ENCODE results near the gene PRKD3. TPM values are rescaled to one million over a fixed set of nuclear protein-coding genes. Genes with fewer than 3 reads are reported as not detected.
A peak's percentile ranks its signal among the peaks of the same experiment; 100 is the strongest.

Gene PRKD3
- total and polyA plus RNA-seq, 2 of the 13 experiments (the other 11 are each of a cell fraction or from before 2014, with no cell fraction given), result 11.6 to 38.4 TPM

GRCh38 chr2:37324786-37325624 lies at the start of gene PRKD3 (continued):
- no peak for TF ChIP-seq ONECUT2 (CRISPR knock-in tag; IDR thresholded peaks at IDR 0.05)
- no peak for TF ChIP-seq AHDC1 (CRISPR knock-in tag; IDR thresholded peaks at IDR 0.05; ENCODE audit: borderline replicate concordance)
- 0 out of 2 replicates have a peak, but pooled peaks have one; percentile 68 for TF ChIP-seq ZNF33B (CRISPR knock-in tag; IDR thresholded peaks at IDR 0.05)
- no peak for TF ChIP-seq ZNF256 (CRISPR knock-in tag; conservative IDR thresholded peaks at IDR 0.05)
- no peak for TF ChIP-seq DRAP1 (CRISPR knock-in tag; IDR thresholded peaks at IDR 0.05)
- TF ChIP-seq CREB3 (CRISPR knock-in tag; IDR thresholded peaks at IDR 0.05), result 0 out of 2 replicates have a peak, but pooled peaks have one; percentile 46
- TF ChIP-seq KLF12 (CRISPR knock-in tag; IDR thresholded peaks at IDR 0.05; ENCODE audit: borderline replicate concordance), result 0 out of 2 replicates have a peak, but pooled peaks have one; percentile 17
- TF ChIP-seq PRDM15 (CRISPR knock-in tag; IDR thresholded peaks at IDR 0.05), result no peak
- TF ChIP-seq HMGXB3 (CRISPR knock-in tag; IDR thresholded peaks at IDR 0.05; ENCODE audit: borderline replicate concordance), result no peak
